CD14-positive monocyte (primary cell): ENCODE measurements around the gene SLC26A2. TPM values are rescaled to one million over a fixed set of nuclear protein-coding genes. Genes with fewer than 3 reads are reported as not detected.

Experiments used
- DNase-seq, 3 donors: peaks; one replicate each; pipeline ENCODE4 v3.0.0-alpha.2; 2011 to 2022
- H2AFZ ChIP-seq: 2 replicates; pipeline ENCODE4 v1.6.0; 2012; ENCODE audit warnings: mild to moderate bottlenecking, low read depth, low read length, inconsistent platforms; ENCODE audit not compliant: insufficient read depth, poor library complexity, severe bottlenecking
- H3K27ac ChIP-seq, 2 donors: 1 replicate in 1 of 2; 2 replicates in 1 of 2; pipeline ENCODE4 v1.5.1; 2012 to 2013; ENCODE audit warnings: low read length in 2 of 2, control low read depth in 1 of 2, inconsistent platforms in 1 of 2, low read depth in 1 of 2, mild to moderate bottlenecking in 1 of 2
- H3K27me3 ChIP-seq, 2 donors: one replicate each; pipeline versions ENCODE4 v1.6.0 to v1.6.1; 2011 to 2013; ENCODE audit warnings: low read length in 2 of 2; ENCODE audit not compliant: control insufficient read depth in 2 of 2, insufficient read depth in 2 of 2
- H3K36me3 ChIP-seq, 2 donors: replicated peaks in 1 of 2; 1 replicate in 1 of 2; 2 replicates in 1 of 2; pipeline versions ENCODE4 v1.5.1 to v1.6.1; 2012 to 2013; ENCODE audit warnings: low read length in 2 of 2, control low read depth in 1 of 2, inconsistent platforms in 1 of 2, mild to moderate bottlenecking in 1 of 2; ENCODE audit not compliant: insufficient read depth in 2 of 2, control insufficient read depth in 1 of 2
- H3K4me1 ChIP-seq, 2 donors: 1 replicate in 1 of 2; 2 replicates in 1 of 2; pipeline versions ENCODE4 v1.5.1 to v1.6.1; 2012 to 2013; ENCODE audit warnings: low read length in 2 of 2, control low read depth in 1 of 2, inconsistent platforms in 1 of 2, mild to moderate bottlenecking in 1 of 2, moderate library complexity in 1 of 2; ENCODE audit not compliant: insufficient read depth in 2 of 2, control insufficient read depth in 1 of 2
- H3K4me2 ChIP-seq: replicated peaks from 2 replicates; pipeline ENCODE3; 2012; ENCODE audit warnings: low read length, moderate library complexity, mild to moderate bottlenecking; ENCODE audit not compliant: poor library complexity, severe bottlenecking; ENCODE audit errors: extremely low read depth
- H3K4me3 ChIP-seq, 3 experiments: fragments of 200-600 bp in 1 of 3; sonication (generic) in 1 of 3; replicated peaks in 1 of 3; 1 replicate in 2 of 3; 2 replicates in 1 of 3; pipeline ENCODE4 v1.5.1; 2011 to 2013; ENCODE audit warnings: low read length in 3 of 3, mild to moderate bottlenecking in 3 of 3, control low read depth in 2 of 3, low read depth in 2 of 3, inconsistent platforms in 1 of 3, moderate library complexity in 1 of 3
- H3K79me2 ChIP-seq: 2 replicates; pipeline ENCODE4 v1.6.0; 2012; ENCODE audit warnings: mild to moderate bottlenecking, control low read depth, inconsistent platforms, low read length, moderate library complexity; ENCODE audit not compliant: insufficient read depth
- H3K9ac ChIP-seq: 2 replicates; pipeline ENCODE4 v1.6.0; 2017; ENCODE audit warnings: low read length, mild to moderate bottlenecking; ENCODE audit not compliant: insufficient read depth, poor library complexity, severe bottlenecking
- H3K9me3 ChIP-seq, 2 donors: replicated peaks in 1 of 2; 1 replicate in 1 of 2; 2 replicates in 1 of 2; pipeline versions ENCODE4 v1.5.1 to v1.6.1; 2012 to 2013; ENCODE audit warnings: low read length in 2 of 2, control low read depth in 1 of 2; ENCODE audit not compliant: control insufficient read depth in 1 of 2, insufficient read depth in 1 of 2
- H4K20me1 ChIP-seq: 2 replicates; pipeline ENCODE4 v1.6.0; 2012; ENCODE audit warnings: mild to moderate bottlenecking, low read length, control low read depth, moderate library complexity; ENCODE audit not compliant: insufficient read depth
- H3K27ac Mint-ChIP-seq, 7 donors: one replicate each; pipeline ENCODE4 v1.8.0; 2020; ENCODE audit warnings: mild to moderate bottlenecking in 7 of 7, mixed read lengths in 7 of 7, moderate library complexity in 6 of 7, inconsistent platforms in 2 of 7
- H3K27me3 Mint-ChIP-seq, 3 donors: one replicate each; pipeline ENCODE4 v1.8.0; 2021 to 2022; ENCODE audit warnings: low read depth in 3 of 3, mild to moderate bottlenecking in 3 of 3, mixed read lengths in 3 of 3, moderate library complexity in 3 of 3, inconsistent platforms in 1 of 3
- H3K36me3 Mint-ChIP-seq, 2 donors: one replicate each; pipeline ENCODE4 v1.8.0; 2020; ENCODE audit warnings: mixed read lengths in 2 of 2, inconsistent platforms in 1 of 2, mild to moderate bottlenecking in 1 of 2
- H3K4me1 Mint-ChIP-seq: one replicate; pipeline ENCODE4 v1.8.0; 2020; ENCODE audit warnings: mild to moderate bottlenecking, mixed read lengths
- H3K4me3 Mint-ChIP-seq, 2 donors: one replicate each; pipeline ENCODE4 v1.8.0; 2020; ENCODE audit warnings: mild to moderate bottlenecking in 2 of 2, mixed read lengths in 2 of 2, moderate library complexity in 1 of 2
- H3K9me3 Mint-ChIP-seq, 7 donors: one replicate each; pipeline ENCODE4 v1.8.0; 2020 to 2022; ENCODE audit warnings: mixed read lengths in 7 of 7, mild to moderate bottlenecking in 6 of 7, moderate library complexity in 6 of 7, inconsistent platforms in 2 of 7
- CTCF ChIP-seq: fragments of 200-600 bp; IDR thresholded peaks from one replicate; pipeline ENCODE4 v1.8.0; 2022; ENCODE audit warnings: antibody characterized with exemption, mild to moderate bottlenecking
- WGBS: methylation state at CpG from one replicate; pipeline ENCODE4 v1.1.5; 2013; ENCODE audit warnings: missing lambda C conversion rate; ENCODE audit not compliant: insufficient coverage; 5-methylcytosine and 5-hydroxymethylcytosine counted together
- intact Hi-C, 2 donors: fragments of 100-400 bp; cut with micrococcal nuclease; formaldehyde crosslinking; loops; one replicate each; pipeline versions ENCODE4 v1.15.0 to v1.15.1; 2023
- polyA plus RNA-seq, 3 donors: library from polyadenylated mRNA; depleted of rRNA in 1 of 3; unstranded in 2 of 3; stranded (reverse) in 1 of 3; fragments of 300-500 nt in 2 of 3; fragments of >200 nt in 1 of 3; fragmentation: Illumina TruSeq in 2 of 3; gene quantifications; 1 replicate in 2 of 3; 2 replicates in 1 of 3; pipeline ENCODE4 v1.2.3, GENCODE V29; 2012 to 2021

The SLC26A2 gene
- polyA plus RNA-seq, 3 donors, result 1.9 to 3.6 (median 3.1) TPM

DNA sequence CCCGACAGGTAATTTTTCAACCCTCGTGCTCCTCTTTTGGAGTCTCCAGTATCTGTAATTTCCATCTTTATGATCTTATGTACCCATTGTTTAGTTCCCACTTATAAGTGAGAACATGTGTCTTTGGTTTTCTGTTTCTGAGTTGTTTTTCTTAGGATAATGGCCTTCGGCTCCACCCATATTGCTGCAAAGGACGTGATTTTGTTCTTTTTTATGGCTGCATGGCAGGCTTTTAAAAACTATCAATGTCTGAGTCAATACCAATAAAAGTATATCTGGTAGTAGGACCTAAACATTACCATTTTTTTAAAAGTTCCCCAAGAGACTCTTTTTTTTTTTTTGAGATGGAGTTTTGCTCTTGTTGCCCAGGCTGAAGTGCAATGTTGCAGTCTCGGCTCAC lies 3.9 kb upstream of the SLC26A2 start:
- TF ChIP-seq CTCF, result no peak
- Histone ChIP-seq H4K20me1 (no peaks in the 10 kb centered on the region), H3K4me2 (no peak overlapping the region), H3K4me1 (peaks cover 18 to 26% of the 10 kb centered on the region in 2 donors), H3K27me3 (no peaks in the 10 kb centered on the region), H3K27ac (no peak overlapping the region), H3K79me2 (peaks cover 8% of the 10 kb centered on the region), H3K9me3 (no peaks in the 10 kb centered on the region), H3K4me3 (no peak overlapping the region), H3K9ac (no peak overlapping the region), H2AFZ (peak overlapping the region; percentile 27), H3K36me3 (no peaks in the 10 kb centered on the region)
- peaks cover 0 to 2% (median 1%) of the 10 kb centered on the region in 3 donors for H3K27me3 Mint-ChIP-seq
- intact Hi-C loops, result no loop called here
- peaks cover 26% of the 10 kb centered on the region for H3K4me1 Mint-ChIP-seq
- peak overlapping the region in 2 of 7 donors; percentile 84 to 85 for H3K27ac Mint-ChIP-seq
- WGBS, result 17% methylated on average over 1 of the region's 5 CpGs
- no peak for DNase-seq
- no peaks in the 10 kb centered on the region for H3K36me3 Mint-ChIP-seq
- H3K4me3 Mint-ChIP-seq, result no peak overlapping the region
- peaks cover 0 to 2% (median 0%) of the 10 kb centered on the region in 7 donors for H3K9me3 Mint-ChIP-seq

DNA sequence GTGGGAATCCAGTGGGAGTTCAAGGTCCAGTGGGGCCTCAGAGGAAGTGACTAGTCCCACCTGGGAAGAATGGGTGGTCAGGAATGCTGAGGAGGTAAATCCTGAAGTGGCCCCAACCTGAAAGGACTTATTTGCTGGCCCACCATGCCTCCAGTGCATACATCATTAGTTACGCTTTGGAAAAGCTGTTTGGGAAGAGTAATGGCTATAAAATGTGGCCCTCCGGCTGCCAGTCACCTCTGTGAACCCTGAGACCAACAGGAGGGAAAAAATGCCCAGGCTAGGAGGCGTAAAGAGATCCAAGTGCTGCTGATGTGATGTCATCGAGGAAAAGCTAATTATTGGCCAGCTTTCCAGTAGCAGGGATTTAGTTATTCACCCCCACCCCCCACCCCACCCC lies 2.7 kb upstream of the SLC26A2 start:
- Histone ChIP-seq H3K9me3 (no peaks in the 10 kb centered on the region), H3K4me2 (no peak overlapping the region), H3K36me3 (no peaks in the 10 kb centered on the region), H4K20me1 (no peaks in the 10 kb centered on the region), H3K4me3 (no peak overlapping the region), H3K9ac (no peak overlapping the region), H3K79me2 (peaks cover 13% of the 10 kb centered on the region), H3K27ac (no peak overlapping the region), H3K4me1 (peaks cover 18 to 29% of the 10 kb centered on the region in 2 donors), H2AFZ (no peak overlapping the region), H3K27me3 (no peaks in the 10 kb centered on the region)
- Mint-ChIP-seq H3K36me3 (peaks cover 2% of the 10 kb centered on the region in 2 donors), H3K4me1 (peaks cover 31% of the 10 kb centered on the region), H3K27ac (peak overlapping the region in 1 of 7 donors; percentile 62), H3K9me3 (peaks cover 0 to 2% (median 0%) of the 10 kb centered on the region in 7 donors), H3K27me3 (peaks cover 0 to 2% (median 1%) of the 10 kb centered on the region in 3 donors), H3K4me3 (no peak overlapping the region)
- intact Hi-C loops, result no loop called here
- TF ChIP-seq CTCF, result no peak
- 100% methylated on average over 2 of the region's 4 CpGs for WGBS
- DNase-seq, result no peak
